GM18907 (cell line): Measurements from ENCODE around the gene IFNG-AS1.

Source experiments
- ATAC-seq: cut with Tn5 transposase; IDR thresholded peaks from one replicate; pipeline ENCODE4 v1.9.1; 2021; ENCODE audit warnings: mild to moderate bottlenecking, moderate library complexity; ENCODE audit not compliant: unreplicated experiment

The IFNG-AS1 gene

GRCh38 chr12:68034567-68034966 lies 45.3 kb downstream of the IFNG-AS1 start:
- no peak for ATAC-seq

- no peak for ATAC-seq
Measured at GRCh38 chr12:68036642-68037041, 47.4 kb downstream of the IFNG-AS1 start.

DNA sequence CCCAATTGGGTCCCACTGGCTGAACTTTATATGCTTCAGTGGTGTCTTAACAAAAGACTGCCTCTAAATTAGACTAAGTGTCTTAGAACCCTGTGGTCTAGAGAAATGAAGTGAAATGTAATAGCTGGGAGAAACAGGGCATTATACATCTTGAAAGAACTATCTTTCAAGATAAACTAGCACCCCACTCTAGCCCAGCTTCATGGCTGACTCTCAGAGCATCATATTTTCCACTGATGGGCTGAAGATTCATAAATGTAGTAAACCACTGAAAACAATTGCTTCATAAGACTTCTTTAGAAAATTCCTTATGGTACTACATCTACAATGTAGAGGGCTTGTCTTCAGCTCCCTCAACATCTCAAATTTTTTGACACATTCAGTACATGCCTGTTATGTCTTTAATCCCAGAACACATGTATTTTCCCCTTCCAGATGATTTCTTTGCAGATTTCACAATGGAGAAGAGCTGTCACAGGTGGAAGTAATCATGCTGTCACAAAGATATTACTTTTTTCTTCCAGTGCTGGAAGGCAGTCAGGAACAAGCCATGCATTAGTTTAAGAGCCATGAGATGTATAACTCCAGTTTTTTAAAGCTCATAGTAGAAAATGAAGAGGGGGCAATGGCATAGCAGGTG lies 48.5 kb downstream of the IFNG-AS1 start:
- no peak for ATAC-seq

DNA sequence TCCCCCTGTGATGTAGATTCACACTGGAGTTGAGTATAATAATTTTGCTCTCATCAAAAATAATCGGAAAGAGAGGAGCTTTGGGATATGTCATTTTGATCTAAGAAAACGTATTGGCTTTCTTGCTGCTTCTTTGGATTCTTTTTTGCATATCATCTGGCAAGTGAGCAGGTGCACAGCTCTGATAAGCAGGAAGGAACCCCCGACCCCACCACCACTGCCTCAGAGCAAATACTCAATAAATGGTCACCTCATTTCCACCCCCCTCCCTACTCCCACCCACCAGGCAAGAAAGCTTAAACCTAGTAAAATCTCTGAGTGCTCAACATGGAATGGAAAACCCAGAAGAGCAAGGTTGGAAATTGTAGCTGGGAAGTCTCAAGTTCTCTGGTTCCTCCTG lies 49.4 kb downstream of the IFNG-AS1 start:
- no peak for ATAC-seq

DNA sequence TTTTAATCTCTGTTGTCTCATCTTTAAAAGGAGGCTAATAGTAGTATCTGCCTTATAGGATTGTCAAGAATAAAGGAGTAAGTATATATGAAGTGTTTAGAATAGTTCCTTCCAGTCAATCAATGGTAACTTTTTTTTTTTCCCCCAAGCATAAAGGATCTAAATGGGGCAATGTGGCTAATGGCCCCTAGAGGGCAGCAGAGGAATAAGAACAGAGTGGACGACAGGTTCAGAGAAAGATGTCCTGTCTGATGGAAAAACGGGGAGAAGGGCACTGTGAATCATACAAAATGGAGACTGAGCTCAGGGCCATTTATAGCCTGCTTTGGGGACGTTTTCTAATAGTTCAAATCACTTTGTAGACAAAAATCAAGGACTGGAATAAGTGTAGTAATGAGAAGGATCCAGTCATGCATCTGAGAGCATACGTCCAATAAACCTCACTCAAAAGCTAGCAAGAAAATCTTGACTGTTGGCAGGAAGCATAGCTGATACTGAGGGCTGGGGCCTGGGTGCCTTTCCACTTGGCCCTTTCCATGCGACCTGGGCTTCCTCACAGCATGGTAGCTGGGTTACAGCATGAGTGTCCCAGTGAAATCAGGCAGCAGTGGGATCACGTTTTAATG lies 51.3 kb downstream of the IFNG-AS1 start:
- peak; percentile 55 for ATAC-seq

DNA sequence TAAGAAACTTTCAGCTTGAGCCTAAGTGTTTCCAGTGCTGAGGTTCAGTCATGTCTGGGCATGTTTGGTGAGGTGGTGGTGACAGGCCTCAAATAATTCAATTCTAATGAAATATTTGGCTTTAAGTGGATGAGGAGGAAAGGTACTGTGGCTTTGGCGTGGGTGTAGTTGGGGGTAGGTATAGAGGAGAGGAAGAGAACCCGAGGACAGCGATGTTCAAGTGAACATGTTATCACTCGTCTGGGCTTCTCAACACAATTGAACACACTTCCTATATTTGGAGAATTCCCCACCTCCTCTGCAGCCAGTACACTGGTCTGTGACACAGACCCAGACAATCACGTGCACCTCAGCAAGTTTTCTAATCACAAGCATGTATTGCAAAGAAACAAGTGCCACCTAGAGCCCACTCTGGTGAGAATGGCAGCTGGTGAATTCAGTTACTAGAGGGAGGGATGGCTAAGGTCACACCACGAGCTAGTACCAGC lies 53.0 kb downstream of the IFNG-AS1 start:
- peak; percentile 88 for ATAC-seq

DNA sequence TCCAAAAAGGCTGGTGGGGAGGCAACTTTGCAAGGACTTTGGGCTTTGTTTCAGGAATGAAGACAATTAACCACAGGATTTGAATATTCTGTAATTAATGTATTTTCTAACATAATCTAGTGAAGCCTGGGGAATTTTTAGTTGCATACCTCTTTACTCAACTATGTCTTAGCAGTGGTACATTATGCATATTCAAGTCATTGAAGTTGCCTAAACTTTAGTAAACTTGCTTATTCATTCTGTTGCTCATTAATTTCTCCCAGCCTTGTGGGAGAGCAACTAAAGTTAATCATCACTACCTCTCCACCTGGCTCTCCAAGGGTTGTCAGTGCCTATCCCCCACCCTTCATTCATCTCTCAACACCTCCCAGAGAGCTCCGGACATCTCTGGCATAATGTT lies 54.2 kb downstream of the IFNG-AS1 start:
- no peak for ATAC-seq

GRCh38 chr12:68048648-68049297 lies 59.5 kb downstream of the IFNG-AS1 start:
- no peak for ATAC-seq

- no peak for ATAC-seq
Measured at GRCh38 chr12:68056300-68056699, 67.1 kb downstream of the IFNG-AS1 start.

- ATAC-seq = no peak
Measured at GRCh38 chr12:68063900-68064590, 74.8 kb downstream of the IFNG-AS1 start.

- no peak for ATAC-seq
Measured at GRCh38 chr12:68065163-68065562, 75.9 kb downstream of the IFNG-AS1 start.

DNA sequence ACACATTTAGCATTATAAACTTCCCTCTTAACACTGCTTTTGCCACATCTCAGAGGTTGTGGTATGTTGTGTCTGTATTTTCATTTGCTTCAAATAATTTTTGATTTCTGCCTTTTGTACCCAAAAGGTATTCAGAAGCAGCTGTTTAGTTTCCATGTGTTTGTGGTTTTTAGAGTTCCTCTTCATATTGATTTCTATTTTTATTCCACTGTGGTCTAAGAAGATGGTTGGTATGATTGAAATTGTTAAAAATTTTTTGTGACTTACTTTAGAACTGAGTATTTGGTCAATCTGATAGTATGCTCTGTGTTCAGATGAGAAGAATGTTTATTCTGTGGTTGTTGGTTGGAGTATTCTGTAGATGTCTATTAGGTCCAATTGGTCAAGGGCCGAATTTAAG lies 76.4 kb downstream of the IFNG-AS1 start:
- no peak for ATAC-seq

DNA sequence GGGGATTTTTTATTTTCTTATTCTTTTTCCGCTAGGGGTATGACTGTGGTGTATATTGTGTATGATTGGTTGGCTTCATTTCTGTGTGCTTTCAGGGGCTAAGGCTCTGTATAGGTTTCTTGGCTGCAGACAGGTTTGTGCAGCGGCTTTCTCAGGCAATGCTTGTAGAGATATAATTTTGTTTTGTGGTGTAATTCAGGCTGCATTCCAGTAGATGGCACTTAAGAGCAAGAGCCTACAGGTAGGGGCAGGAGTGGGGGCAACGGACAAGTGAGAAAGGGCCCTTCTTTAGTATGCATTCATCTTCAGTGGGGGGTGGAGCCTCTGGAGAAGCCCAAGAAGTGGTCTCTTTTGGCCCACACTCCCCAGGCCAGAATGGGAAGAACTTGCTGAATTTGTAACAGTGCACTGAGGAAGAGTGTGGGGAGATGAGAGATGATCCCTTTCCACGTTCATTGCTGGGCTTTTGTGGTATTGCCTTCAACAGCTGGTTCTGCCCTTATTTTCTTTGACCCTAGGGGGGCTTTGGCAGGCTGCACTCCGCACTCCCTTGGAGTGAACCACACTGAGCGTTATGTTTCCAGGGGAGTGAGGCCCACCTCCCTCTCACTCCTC lies 78.6 kb downstream of the IFNG-AS1 start:
- ATAC-seq = no peak

GRCh38 chr12:68069275-68069674 lies 80.0 kb downstream of the IFNG-AS1 start:
- ATAC-seq = no peak
